WTC11 (cell line): ENCODE results near the gene PHF21B.

Experiments used
- ELF4 ChIP-seq: sonication (generic); formaldehyde crosslinking; IDR thresholded peaks from 2 replicates; pipeline ENCODE4 v1.8.1; 2022; ENCODE audit warnings: low read depth, mild to moderate bottlenecking, moderate library complexity, missing genetic modification reagents
- ESRRA ChIP-seq: sonication (generic); formaldehyde crosslinking; IDR thresholded peaks from 2 replicates; pipeline ENCODE4 v1.8.1; 2022; ENCODE audit warnings: mild to moderate bottlenecking, missing genetic modification reagents, borderline replicate concordance
- JUN ChIP-seq: sonication (generic); formaldehyde crosslinking; IDR thresholded peaks from 2 replicates; pipeline ENCODE4 v1.8.0; 2023; ENCODE audit warnings: mild to moderate bottlenecking, missing genetic modification reagents
- NR2C2 ChIP-seq: sonication (generic); formaldehyde crosslinking; IDR thresholded peaks from 2 replicates; pipeline ENCODE4 v1.8.0; 2022; ENCODE audit warnings: mild to moderate bottlenecking, missing genetic modification reagents
- TF ChIP-seq, protein P1 (sequence below): fragments of 200-600 bp; IDR thresholded peaks from 2 replicates; pipeline ENCODE4 v1.8.0; 2022; ENCODE audit warnings: antibody characterized with exemption
- TF ChIP-seq, protein P2 (sequence below): sonication (generic); formaldehyde crosslinking; IDR thresholded peaks from 2 replicates; pipeline ENCODE4 v1.8.0; 2022; ENCODE audit warnings: mild to moderate bottlenecking, missing genetic modification reagents
- TF ChIP-seq, protein P3 (sequence below): sonication (generic); formaldehyde crosslinking; IDR thresholded peaks from 2 replicates; pipeline ENCODE4 v1.8.0; 2023; ENCODE audit warnings: missing genetic modification reagents

DNA sequence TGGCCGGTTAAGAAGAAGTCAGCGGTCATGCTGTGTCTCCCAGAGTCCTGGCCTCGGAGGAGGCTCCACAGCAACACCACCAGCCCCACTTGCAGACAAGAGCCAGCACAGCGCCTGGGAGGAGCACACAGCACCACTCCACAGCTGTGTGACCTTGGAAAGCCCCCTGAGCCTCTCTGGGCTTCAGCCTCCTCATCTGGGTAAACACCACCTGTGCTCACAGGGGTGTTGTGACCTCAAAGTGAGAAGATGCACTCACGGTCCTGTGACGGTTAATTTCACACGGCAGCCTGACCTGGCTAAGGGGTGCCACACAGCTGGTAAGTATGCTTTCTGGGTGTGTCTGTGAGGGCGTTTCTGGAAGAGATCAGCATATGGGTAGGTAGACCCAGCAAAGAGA is 54.7 kb downstream of the PHF21B start:
- TF ChIP-seq, protein P1, sequence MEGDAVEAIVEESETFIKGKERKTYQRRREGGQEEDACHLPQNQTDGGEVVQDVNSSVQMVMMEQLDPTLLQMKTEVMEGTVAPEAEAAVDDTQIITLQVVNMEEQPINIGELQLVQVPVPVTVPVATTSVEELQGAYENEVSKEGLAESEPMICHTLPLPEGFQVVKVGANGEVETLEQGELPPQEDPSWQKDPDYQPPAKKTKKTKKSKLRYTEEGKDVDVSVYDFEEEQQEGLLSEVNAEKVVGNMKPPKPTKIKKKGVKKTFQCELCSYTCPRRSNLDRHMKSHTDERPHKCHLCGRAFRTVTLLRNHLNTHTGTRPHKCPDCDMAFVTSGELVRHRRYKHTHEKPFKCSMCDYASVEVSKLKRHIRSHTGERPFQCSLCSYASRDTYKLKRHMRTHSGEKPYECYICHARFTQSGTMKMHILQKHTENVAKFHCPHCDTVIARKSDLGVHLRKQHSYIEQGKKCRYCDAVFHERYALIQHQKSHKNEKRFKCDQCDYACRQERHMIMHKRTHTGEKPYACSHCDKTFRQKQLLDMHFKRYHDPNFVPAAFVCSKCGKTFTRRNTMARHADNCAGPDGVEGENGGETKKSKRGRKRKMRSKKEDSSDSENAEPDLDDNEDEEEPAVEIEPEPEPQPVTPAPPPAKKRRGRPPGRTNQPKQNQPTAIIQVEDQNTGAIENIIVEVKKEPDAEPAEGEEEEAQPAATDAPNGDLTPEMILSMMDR, result no peak
- TF ChIP-seq NR2C2 (CRISPR knock-in tag) (no peak), ELF4 (CRISPR knock-in tag) (no peak), ESRRA (CRISPR knock-in tag) (no peak), JUN (CRISPR knock-in tag) (no peak)
- TF ChIP-seq, protein P2, sequence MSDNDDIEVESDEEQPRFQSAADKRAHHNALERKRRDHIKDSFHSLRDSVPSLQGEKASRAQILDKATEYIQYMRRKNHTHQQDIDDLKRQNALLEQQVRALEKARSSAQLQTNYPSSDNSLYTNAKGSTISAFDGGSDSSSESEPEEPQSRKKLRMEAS (CRISPR knock-in tag), result no peak
- TF ChIP-seq, protein P3, sequence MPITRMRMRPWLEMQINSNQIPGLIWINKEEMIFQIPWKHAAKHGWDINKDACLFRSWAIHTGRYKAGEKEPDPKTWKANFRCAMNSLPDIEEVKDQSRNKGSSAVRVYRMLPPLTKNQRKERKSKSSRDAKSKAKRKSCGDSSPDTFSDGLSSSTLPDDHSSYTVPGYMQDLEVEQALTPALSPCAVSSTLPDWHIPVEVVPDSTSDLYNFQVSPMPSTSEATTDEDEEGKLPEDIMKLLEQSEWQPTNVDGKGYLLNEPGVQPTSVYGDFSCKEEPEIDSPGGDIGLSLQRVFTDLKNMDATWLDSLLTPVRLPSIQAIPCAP, result no peak
